ENCODE data around the gene ENC1. TPM values are rescaled to one million over a fixed set of nuclear protein-coding genes. Genes with fewer than 3 reads are reported as not detected.

ENC1 gene
- total RNA-seq, 2 donors from 2014 or later, result 34.0 to 116 TPM

GRCh38 chr5:74613283-74613682 is 27.2 kb downstream of the ENC1 start:
- Histone ChIP-seq H3K4me3 (no peak overlapping the region), H3K4me1 (peaks cover 8% of the 10 kb centered on the region), H3K27me3 (no peaks in the 10 kb centered on the region), H3K9me3 (no peaks in the 10 kb centered on the region), H3K36me3 (replicated peaks in 1 of 2; ENCODE audit: insufficient read depth in 1 of 2, low read depth in 2 of 2) (no peaks in the 10 kb centered on the region), H3K27ac (no peak overlapping the region)
- ATAC-seq, result no peak
- TF ChIP-seq POLR2A (IDR thresholded peaks at IDR 0.05), result no peak
- TF ChIP-seq CTCF (IDR thresholded peaks at IDR 0.05), result no peak
- intact Hi-C loops (cut with DNase I), result no loop called here
- 72 to 77% methylated on average over 2 of the region's 2 CpGs for WGBS, 2 donors
- DNase-seq, result peak in 1 of 4 donors; percentile 16

GRCh38 chr5:74612045-74612444 is 28.5 kb downstream of the ENC1 start:
- H3K36me3 ChIP-seq (replicated peaks in 1 of 2; ENCODE audit: insufficient read depth in 1 of 2, low read depth in 2 of 2), result no peaks in the 10 kb centered on the region
- H3K9me3 ChIP-seq, result no peaks in the 10 kb centered on the region
- intact Hi-C loops (cut with DNase I), result no loop called here
- TF ChIP-seq POLR2A (IDR thresholded peaks at IDR 0.05) (no peak), CTCF (IDR thresholded peaks at IDR 0.05) (no peak)
- WGBS, 2 donors, result 78 to 92% methylated on average over 3 of the region's 3 CpGs
- H3K4me3 ChIP-seq, result no peak overlapping the region
- H3K27ac ChIP-seq, result no peak overlapping the region
- DNase-seq (no peak), ATAC-seq (no peak)
- peaks cover 8% of the 10 kb centered on the region for H3K4me1 ChIP-seq
- H3K27me3 ChIP-seq, result no peaks in the 10 kb centered on the region

- Histone ChIP-seq H3K9me3 (no peaks in the 10 kb centered on the region), H3K4me1 (no peaks in the 10 kb centered on the region), H3K36me3 (replicated peaks in 1 of 2; ENCODE audit: insufficient read depth in 1 of 2, low read depth in 2 of 2) (no peaks in the 10 kb centered on the region), H3K4me3 (no peak overlapping the region), H3K27me3 (no peaks in the 10 kb centered on the region), H3K27ac (no peak overlapping the region)
- 78 to 82% methylated on average over 5 of the region's 5 CpGs for WGBS, 2 donors
- DNase-seq (no peak), ATAC-seq (no peak)
- TF ChIP-seq POLR2A (IDR thresholded peaks at IDR 0.05) (no peak), CTCF (IDR thresholded peaks at IDR 0.05) (no peak)
- intact Hi-C loops (cut with DNase I), result no loop called here
Measured at GRCh38 chr5:74608736-74609601, 31.6 kb downstream of the ENC1 start.

GRCh38 chr5:74605759-74606158 is 34.8 kb downstream of the ENC1 start:
- TF ChIP-seq CTCF (IDR thresholded peaks at IDR 0.05) (no peak), POLR2A (IDR thresholded peaks at IDR 0.05) (no peak)
- Histone ChIP-seq H3K4me3 (no peak overlapping the region), H3K9me3 (no peaks in the 10 kb centered on the region), H3K27ac (no peak overlapping the region), H3K27me3 (no peaks in the 10 kb centered on the region), H3K36me3 (replicated peaks in 1 of 2; ENCODE audit: insufficient read depth in 1 of 2, low read depth in 2 of 2) (no peaks in the 10 kb centered on the region), H3K4me1 (no peaks in the 10 kb centered on the region)
- 93 to 96% methylated on average over 4 of the region's 4 CpGs for WGBS, 2 donors
- DNase-seq (no peak), ATAC-seq (no peak)
- intact Hi-C loops (cut with DNase I), result no loop called here

GRCh38 chr5:74603376-74603775 is 37.2 kb downstream of the ENC1 start:
- H3K4me3 ChIP-seq, result no peak overlapping the region
- no peak overlapping the region for H3K27ac ChIP-seq
- TF ChIP-seq POLR2A (IDR thresholded peaks at IDR 0.05) (no peak), CTCF (IDR thresholded peaks at IDR 0.05) (no peak)
- DNase-seq (no peak), ATAC-seq (no peak)
- no peaks in the 10 kb centered on the region for H3K36me3 ChIP-seq (replicated peaks in 1 of 2; ENCODE audit: insufficient read depth in 1 of 2, low read depth in 2 of 2)
- H3K27me3 ChIP-seq, result no peaks in the 10 kb centered on the region
- H3K9me3 ChIP-seq, result no peaks in the 10 kb centered on the region
- peaks cover 16% of the 10 kb centered on the region for H3K4me1 ChIP-seq
- intact Hi-C loops (cut with DNase I), result no loop called here
- 52 to 58% methylated on average over 1 of the region's 1 CpG for WGBS, 2 donors

All from body of pancreas (tissue), 4 donors.